Measurements from ENCODE around the gene GPR3. TPM values are rescaled to one million over a fixed set of nuclear protein-coding genes. Genes with fewer than 3 reads are reported as not detected.

GPR3 gene
- total and polyA plus RNA-seq, 2 of the 8 experiments (the other 6 are each of a cell fraction or from before 2014, with no cell fraction given): 9.9 to 26.5 TPM

DNA sequence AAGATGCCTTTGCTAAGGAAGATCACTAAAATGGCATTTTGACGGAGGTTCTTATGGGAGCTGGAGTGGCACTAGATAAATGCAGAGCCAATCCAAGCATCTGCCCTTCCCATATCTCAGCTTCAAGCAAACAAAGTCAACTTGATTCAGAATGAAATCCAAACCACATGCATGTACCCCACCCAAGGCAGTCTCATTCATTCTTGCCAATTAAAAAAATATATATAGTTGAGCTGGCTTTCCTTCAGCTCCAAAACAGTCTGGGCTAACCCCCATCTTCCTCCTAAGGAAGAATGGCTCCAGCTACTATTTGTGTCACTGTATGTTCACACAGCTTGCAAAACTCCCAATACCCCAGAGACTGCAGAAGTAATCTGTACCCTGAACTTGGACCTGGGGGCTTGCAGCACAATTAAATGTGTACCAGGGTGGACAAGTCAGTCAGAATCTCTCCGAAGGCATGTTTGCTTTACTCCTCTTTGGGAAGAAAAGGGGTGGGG is 35.4 kb downstream of the GPR3 start (continued):
- TF ChIP-seq, protein P1, sequence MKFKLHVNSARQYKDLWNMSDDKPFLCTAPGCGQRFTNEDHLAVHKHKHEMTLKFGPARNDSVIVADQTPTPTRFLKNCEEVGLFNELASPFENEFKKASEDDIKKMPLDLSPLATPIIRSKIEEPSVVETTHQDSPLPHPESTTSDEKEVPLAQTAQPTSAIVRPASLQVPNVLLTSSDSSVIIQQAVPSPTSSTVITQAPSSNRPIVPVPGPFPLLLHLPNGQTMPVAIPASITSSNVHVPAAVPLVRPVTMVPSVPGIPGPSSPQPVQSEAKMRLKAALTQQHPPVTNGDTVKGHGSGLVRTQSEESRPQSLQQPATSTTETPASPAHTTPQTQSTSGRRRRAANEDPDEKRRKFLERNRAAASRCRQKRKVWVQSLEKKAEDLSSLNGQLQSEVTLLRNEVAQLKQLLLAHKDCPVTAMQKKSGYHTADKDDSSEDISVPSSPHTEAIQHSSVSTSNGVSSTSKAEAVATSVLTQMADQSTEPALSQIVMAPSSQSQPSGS (IDR thresholded peaks at IDR 0.05; ENCODE audit: low read length): no peak
- no peak for TF ChIP-seq TCF12 (IDR thresholded peaks at IDR 0.05; ENCODE audit: low read depth, low read length)
- no peak for TF ChIP-seq SIN3A (conservative IDR thresholded peaks at IDR 0.05 in 1 of 2, IDR thresholded peaks at IDR 0.05 in 1 of 2; ENCODE audit: low read depth in 1 of 2, low read length in 2 of 2)
- TF ChIP-seq RAD21 (IDR thresholded peaks at IDR 0.05 in 1 of 2, conservative IDR thresholded peaks at IDR 0.05 in 1 of 2; ENCODE audit: low read depth in 2 of 2, low read length in 2 of 2): no peak
- no peak for TF ChIP-seq SP2 (IDR thresholded peaks at IDR 0.05; ENCODE audit: low read length)
- no peak for TF ChIP-seq MAFK (IDR thresholded peaks at IDR 0.05; ENCODE audit: low read depth, low read length)

Data from H1 (cell line).